PC-3 (cell line): Measurements from ENCODE around the gene TBC1D5. TPM values are rescaled to one million over a fixed set of nuclear protein-coding genes. Genes with fewer than 3 reads are reported as not detected.

ENCODE experiments used
- ATAC-seq: fragments of 200-7000 bp; cut with Tn5 transposase; 2 replicates; pipeline ENCODE4 v1.9.1; 2020; ENCODE audit warnings: mild to moderate bottlenecking, moderate library complexity
- BruUV-seq: library from RNA; stranded (reverse); fragments of 400-500 nt; replicated peaks from 2 replicates; lab custom pipeline; 2021; lab: Mats Ljungman, UMichigan
- CTCF ChIA-PET: fragments of 300-600 bp; sonication (Branson Sonifier 250); formaldehyde crosslinking; loops from one replicate; lab custom pipeline; 2022; ENCODE audit warnings: antibody characterized with exemption; lab: Charles Lee
- POLR2A ChIA-PET: fragments of 300-600 bp; sonication (Branson Sonifier 250); formaldehyde crosslinking; loops from one replicate; lab custom pipeline; 2022; ENCODE audit warnings: antibody characterized with exemption; ENCODE audit not compliant: unreplicated experiment; lab: Charles Lee
- DNase-seq: peaks from one replicate; pipeline ENCODE4 v3.0.0-alpha.2; 2015
- H2AFZ ChIP-seq: fragments of 300-600 bp; sonication (generic); 2 replicates; pipeline ENCODE4 v1.6.0; 2016; ENCODE audit warnings: antibody characterized with exemption, low read length
- H3F3A ChIP-seq: fragments of 300-600 bp; sonication (generic); one replicate; pipeline ENCODE4 v1.6.0; 2017; ENCODE audit warnings: antibody characterized with exemption, low read length, control low read depth, mild to moderate bottlenecking; ENCODE audit not compliant: unreplicated experiment
- H3K27ac ChIP-seq: fragments of 300-600 bp; sonication (generic); 2 replicates; pipeline ENCODE4 v1.5.1; 2016; ENCODE audit warnings: mild to moderate bottlenecking, low read length
- H3K27me3 ChIP-seq: fragments of 300-600 bp; sonication (generic); 2 replicates; pipeline ENCODE4 v1.6.1; 2016; ENCODE audit warnings: low read length, mixed read lengths
- H3K36me3 ChIP-seq: fragments of 300-600 bp; sonication (generic); 2 replicates; pipeline ENCODE4 v1.6.1; 2016; ENCODE audit warnings: low read depth, mixed run types, low read length, mixed read lengths
- H3K4me1 ChIP-seq: fragments of 300-600 bp; sonication (generic); 2 replicates; pipeline ENCODE4 v1.5.1; 2016; ENCODE audit warnings: low read length; ENCODE audit not compliant: insufficient read depth
- H3K4me2 ChIP-seq: fragments of 300-600 bp; sonication (generic); 2 replicates; pipeline ENCODE4 v1.6.0; 2016; ENCODE audit warnings: low read length
- H3K4me3 ChIP-seq: fragments of 300-600 bp; sonication (generic); 2 replicates; pipeline ENCODE4 v1.5.1; 2016; ENCODE audit warnings: mild to moderate bottlenecking, low read length, mixed read lengths
- H3K79me2 ChIP-seq: fragments of 300-600 bp; sonication (generic); 2 replicates; pipeline ENCODE4 v1.6.1; 2017; ENCODE audit warnings: low read length, mixed read lengths
- H3K9ac ChIP-seq: fragments of 300-600 bp; sonication (generic); 2 replicates; pipeline ENCODE4 v1.6.0; 2016; ENCODE audit warnings: mild to moderate bottlenecking, low read length
- H3K9me2 ChIP-seq: fragments of 300-600 bp; sonication (generic); replicated peaks from 2 replicates; pipeline ENCODE4 v1.6.1; 2016; ENCODE audit warnings: mixed run types, low read length, mixed read lengths
- H3K9me3 ChIP-seq: fragments of 300-600 bp; sonication (generic); 2 replicates; pipeline ENCODE4 v1.6.1; 2016; ENCODE audit warnings: low read length, mixed read lengths
- H4K20me1 ChIP-seq: fragments of 300-600 bp; sonication (generic); 2 replicates; pipeline ENCODE4 v1.6.1; 2016; ENCODE audit warnings: low read length, mixed read lengths
- EZH2 ChIP-seq: fragments of 300-600 bp; sonication (generic); IDR thresholded peaks from one replicate; pipeline ENCODE4 v1.6.1; 2017; ENCODE audit warnings: antibody characterized with exemption, mild to moderate bottlenecking, low read length; ENCODE audit not compliant: unreplicated experiment
- EZH2phosphoT487 ChIP-seq: fragments of 300-600 bp; sonication (generic); IDR thresholded peaks from 2 replicates; pipeline ENCODE4 v1.6.1; 2018; ENCODE audit warnings: mild to moderate bottlenecking, antibody characterized with exemption, low read length, borderline replicate concordance
- intact Hi-C: fragments of 100-400 bp; cut with micrococcal nuclease; formaldehyde crosslinking; loops from 2 replicates; pipeline ENCODE4 v1.9.0; 2023
- total RNA-seq: library from RNA; depleted of rRNA; stranded (reverse); fragments of >200 nt; gene quantifications from 2 replicates; pipeline ENCODE4 v1.2.3, GENCODE V29; 2014
- TF ChIP-seq, protein P1 (sequence below): fragments of 300-600 bp; sonication (generic); conservative IDR thresholded peaks from 2 replicates; pipeline ENCODE4 v1.5.1; 2017; ENCODE audit warnings: antibody characterized with exemption, low read depth, mild to moderate bottlenecking, low read length

Gene TBC1D5
- total RNA-seq, 1 experiment from 2014 or later: 54.5 TPM

- ATAC-seq (no peak), DNase-seq (no peak)
- Histone ChIP-seq H3F3A (no peaks in the 10 kb centered on the region), H4K20me1 (no peaks in the 10 kb centered on the region), H3K4me1 (no peaks in the 10 kb centered on the region), H3K79me2 (no peaks in the 10 kb centered on the region), H3K27ac (no peak overlapping the region), H3K4me2 (no peak overlapping the region), H3K9ac (no peak overlapping the region), H3K27me3 (no peaks in the 10 kb centered on the region), H3K9me3 (no peaks in the 10 kb centered on the region), H3K36me3 (no peaks in the 10 kb centered on the region), H2AFZ (no peak overlapping the region), H3K4me3 (no peak overlapping the region), H3K9me2 (no peaks in the 10 kb centered on the region)
- TF ChIP-seq EZH2 (no peak), EZH2phosphoT487 (no peak)
- TF ChIP-seq, protein P1, sequence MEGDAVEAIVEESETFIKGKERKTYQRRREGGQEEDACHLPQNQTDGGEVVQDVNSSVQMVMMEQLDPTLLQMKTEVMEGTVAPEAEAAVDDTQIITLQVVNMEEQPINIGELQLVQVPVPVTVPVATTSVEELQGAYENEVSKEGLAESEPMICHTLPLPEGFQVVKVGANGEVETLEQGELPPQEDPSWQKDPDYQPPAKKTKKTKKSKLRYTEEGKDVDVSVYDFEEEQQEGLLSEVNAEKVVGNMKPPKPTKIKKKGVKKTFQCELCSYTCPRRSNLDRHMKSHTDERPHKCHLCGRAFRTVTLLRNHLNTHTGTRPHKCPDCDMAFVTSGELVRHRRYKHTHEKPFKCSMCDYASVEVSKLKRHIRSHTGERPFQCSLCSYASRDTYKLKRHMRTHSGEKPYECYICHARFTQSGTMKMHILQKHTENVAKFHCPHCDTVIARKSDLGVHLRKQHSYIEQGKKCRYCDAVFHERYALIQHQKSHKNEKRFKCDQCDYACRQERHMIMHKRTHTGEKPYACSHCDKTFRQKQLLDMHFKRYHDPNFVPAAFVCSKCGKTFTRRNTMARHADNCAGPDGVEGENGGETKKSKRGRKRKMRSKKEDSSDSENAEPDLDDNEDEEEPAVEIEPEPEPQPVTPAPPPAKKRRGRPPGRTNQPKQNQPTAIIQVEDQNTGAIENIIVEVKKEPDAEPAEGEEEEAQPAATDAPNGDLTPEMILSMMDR: no peak
- intact Hi-C loops: no loop called here
- BruUV-seq: no TSS peak
- ChIA-PET CTCF (interaction anchor here (0.6 kb wide), 1 partner anchor 318 kb away, joined by 4 read pairs; no protein-coding TSS in a partner anchor), POLR2A (interaction anchor here (0.6 kb wide), 1 partner anchor 731 kb away, joined by 3 read pairs; no protein-coding TSS in a partner anchor)
These were observed 616.5 kb downstream of the TBC1D5 start for GRCh38 chr3:17125738-17126442.

DNA sequence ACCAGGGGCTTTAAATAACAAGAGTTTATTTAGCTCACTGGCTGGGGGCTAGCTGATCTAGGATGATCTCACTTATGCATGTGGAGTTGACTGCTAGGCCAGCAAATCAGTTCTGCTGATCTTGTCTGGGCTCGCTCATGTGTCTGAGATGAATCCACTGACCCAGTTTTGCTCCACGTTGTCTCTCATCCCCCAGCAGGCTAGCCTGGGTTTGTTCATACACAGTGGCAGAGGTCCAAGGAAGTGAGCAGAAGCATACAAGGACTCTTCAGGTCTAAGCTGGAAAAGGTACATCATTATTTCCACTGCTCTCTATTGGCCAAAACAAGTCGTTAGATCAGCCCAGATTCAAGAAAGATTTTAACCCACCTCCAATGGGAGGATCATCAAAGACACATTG lies 619.7 kb downstream of the TBC1D5 start:
- Histone ChIP-seq H3K36me3 (no peaks in the 10 kb centered on the region), H3K4me1 (no peaks in the 10 kb centered on the region), H3K9ac (no peak overlapping the region), H3K4me2 (no peak overlapping the region), H3K4me3 (no peak overlapping the region), H3K27ac (no peak overlapping the region), H3K9me3 (no peaks in the 10 kb centered on the region), H3K79me2 (no peaks in the 10 kb centered on the region), H4K20me1 (no peaks in the 10 kb centered on the region), H3K9me2 (no peaks in the 10 kb centered on the region), H3F3A (no peaks in the 10 kb centered on the region), H2AFZ (no peak overlapping the region), H3K27me3 (no peaks in the 10 kb centered on the region)
- CTCF ChIA-PET: no interaction called here
- intact Hi-C loops: no loop called here
- POLR2A ChIA-PET: interaction anchor here (0.7 kb wide), 1 partner anchor 31 kb away, joined by 3 read pairs; no protein-coding TSS in a partner anchor
- no peak for TF ChIP-seq EZH2
- no peak for TF ChIP-seq EZH2phosphoT487
- TF ChIP-seq, protein P1: no peak
- no TSS peak for BruUV-seq
- DNase-seq (no peak), ATAC-seq (no peak)

- Histone ChIP-seq H3K4me3 (no peak overlapping the region), H3K79me2 (no peaks in the 10 kb centered on the region), H4K20me1 (no peaks in the 10 kb centered on the region), H3K27me3 (no peaks in the 10 kb centered on the region), H3K9me2 (no peaks in the 10 kb centered on the region), H2AFZ (no peak overlapping the region), H3K9me3 (no peaks in the 10 kb centered on the region), H3K4me1 (no peaks in the 10 kb centered on the region), H3K36me3 (no peaks in the 10 kb centered on the region), H3K27ac (no peak overlapping the region), H3K9ac (no peak overlapping the region), H3F3A (no peaks in the 10 kb centered on the region), H3K4me2 (no peak overlapping the region)
- BruUV-seq: no TSS peak
- DNase-seq (no peak), ATAC-seq (no peak)
- ChIA-PET POLR2A (no interaction called here), CTCF (no interaction called here)
- intact Hi-C loops: no loop called here
- TF ChIP-seq, protein P1: no peak
- no peak for TF ChIP-seq EZH2phosphoT487
- TF ChIP-seq EZH2: no peak
These were observed 621.1 kb downstream of the TBC1D5 start for GRCh38 chr3:17121336-17121735.
